GM12878 (cell line): ENCODE data around the gene KRT79. TPM values are rescaled to one million over a fixed set of nuclear protein-coding genes. Genes with fewer than 3 reads are reported as not detected.

Experiments
- ATAC-seq: fragments of 200-7000 bp; cut with Tn5 transposase; 3 replicates; pipeline ENCODE4 v1.9.1; 2020; ENCODE audit warnings: mild to moderate bottlenecking, moderate library complexity
- BruUV-seq: library from RNA; stranded (reverse); fragments of 400-500 nt; replicated peaks from 2 replicates; lab custom pipeline; 2021; lab: Mats Ljungman, UMichigan
- CTCF ChIA-PET: fragments of 300-600 bp; sonication (Branson Sonifier 250); formaldehyde crosslinking; extraction: SDS; loops from one replicate; lab custom pipeline; 2021; ENCODE audit warnings: inconsistent platforms; lab: Yijun Ruan, JAX
- POLR2A ChIA-PET: fragments of 350-600 bp; formaldehyde crosslinking; extraction: SDS; loops from one replicate; lab custom pipeline; 2021; ENCODE audit warnings: inconsistent platforms; lab: Charles Lee
- RAD21 ChIA-PET: fragments of 300-600 bp; sonication (Branson Sonifier 250); formaldehyde crosslinking; loops from one replicate; lab custom pipeline; 2023; ENCODE audit warnings: antibody characterized with exemption; ENCODE audit not compliant: unreplicated experiment; lab: Charles Lee
- SMC1A ChIA-PET: fragments of 300-600 bp; sonication (Branson Sonifier 250); formaldehyde crosslinking; loops from one replicate; lab custom pipeline; 2023; ENCODE audit not compliant: unreplicated experiment, uncharacterized antibody; lab: Charles Lee
- DNase-seq: peaks from one replicate; pipeline ENCODE4 v3.0.0-alpha.2; 2011; ENCODE audit warnings: low read depth, low spot score
- FAIRE-seq: peaks from 3 replicates; lab custom pipeline; 2011; peaks lifted over from hg19 to GRCh38; lab: Jason Lieb, UNC
- H2AFZ ChIP-seq: 2 replicates; pipeline ENCODE4 v1.6.0; 2011; ENCODE audit warnings: low read depth, low read length, control low read depth; ENCODE audit not compliant: control insufficient read depth
- H3K27ac ChIP-seq: 2 replicates; pipeline ENCODE4 v1.5.1; 2011; ENCODE audit warnings: control low read depth; ENCODE audit not compliant: control insufficient read depth, insufficient read depth
- H3K27me3 ChIP-seq, 2 experiments: replicated peaks in 1 of 2; 2 replicates each; pipeline versions ENCODE4 v1.6.0 to v1.6.1; 2011; ENCODE audit warnings: low read length in 1 of 2; ENCODE audit not compliant: control insufficient read depth in 2 of 2, insufficient read depth in 2 of 2
- H3K36me3 ChIP-seq, 2 experiments: 2 replicates each; pipeline ENCODE4 v1.5.1; 2011; ENCODE audit warnings: low read length in 1 of 2; ENCODE audit not compliant: control insufficient read depth in 2 of 2, insufficient read depth in 2 of 2
- H3K4me1 ChIP-seq: 2 replicates; pipeline ENCODE4 v1.6.1; 2011; ENCODE audit warnings: mild to moderate bottlenecking, low read length, moderate library complexity, mixed read lengths; ENCODE audit not compliant: control insufficient read depth, insufficient read depth
- H3K4me2 ChIP-seq: 2 replicates; pipeline ENCODE4 v1.6.0; 2011; ENCODE audit warnings: control low read depth; ENCODE audit not compliant: control insufficient read depth, insufficient read depth
- H3K4me3 ChIP-seq: fragments of 200-600 bp; sonication (generic); 2 replicates; pipeline ENCODE4 v1.5.1; 2016
- H3K79me2 ChIP-seq: 2 replicates; pipeline ENCODE4 v1.6.0; 2011; ENCODE audit warnings: low read length; ENCODE audit not compliant: control insufficient read depth, insufficient read depth
- H3K9ac ChIP-seq: 2 replicates; pipeline ENCODE4 v1.8.0; 2011; ENCODE audit warnings: low read length, control low read depth, mixed read lengths; ENCODE audit not compliant: control insufficient read depth, insufficient read depth
- H3K9me3 ChIP-seq: replicated peaks from 3 replicates; pipeline ENCODE4 v1.5.1; 2011; ENCODE audit warnings: mild to moderate bottlenecking, low read length; ENCODE audit not compliant: control insufficient read depth, insufficient read depth
- H4K20me1 ChIP-seq: 2 replicates; pipeline ENCODE4 v1.6.0; 2011; ENCODE audit not compliant: control insufficient read depth, insufficient read depth
- ASH2L ChIP-seq: fragments of 300-600, 200-600 bp; sonication (generic); IDR thresholded peaks from 2 replicates; pipeline ENCODE4 v1.6.1; 2017; ENCODE audit warnings: low read depth, mild to moderate bottlenecking, borderline replicate concordance
- BACH1 ChIP-seq: fragments of 450-650 bp; IDR thresholded peaks from 2 replicates; pipeline ENCODE4 v1.6.1; 2017; ENCODE audit warnings: mild to moderate bottlenecking, borderline replicate concordance
- ESRRA ChIP-seq: IDR thresholded peaks from 2 replicates; pipeline ENCODE4 v1.6.1; 2012; ENCODE audit warnings: mild to moderate bottlenecking, low read length, improper control_type of control experiment
- FOXK2 ChIP-seq: fragments of 450-650 bp; IDR thresholded peaks from 2 replicates; pipeline ENCODE4 v1.6.1; 2017; ENCODE audit warnings: mild to moderate bottlenecking, moderate library complexity
- JUNB ChIP-seq: IDR thresholded peaks from 2 replicates; pipeline ENCODE4 v1.6.1; 2016; ENCODE audit warnings: antibody characterized with exemption, mild to moderate bottlenecking
- MXI1 ChIP-seq: fragments of 150-350 bp; IDR thresholded peaks from 2 replicates; pipeline ENCODE4 v1.6.1; 2011; ENCODE audit warnings: low read depth, mild to moderate bottlenecking, inconsistent platforms, low read length, improper control_type of control experiment
- NFIC ChIP-seq: IDR thresholded peaks from 2 replicates; pipeline ENCODE4 v1.6.1; 2012; ENCODE audit warnings: low read depth, mild to moderate bottlenecking, inconsistent platforms, low read length, moderate library complexity
- RELA ChIP-seq: fragments of 450-650 bp; IDR thresholded peaks from 2 replicates; pipeline ENCODE4 v1.8.0; 2014; ENCODE audit warnings: borderline replicate concordance; ENCODE audit not compliant: partially characterized antibody
- RELB ChIP-seq: fragments of 450-650 bp; IDR thresholded peaks from 2 replicates; pipeline ENCODE4 v1.6.1; 2017; ENCODE audit warnings: low read depth, mild to moderate bottlenecking, moderate library complexity
- SIN3A ChIP-seq: IDR thresholded peaks from 2 replicates; pipeline ENCODE4 v1.6.1; 2012; ENCODE audit warnings: low read depth, low read length, improper control_type of control experiment
- SMAD1 ChIP-seq: fragments of 450-650 bp; IDR thresholded peaks from 2 replicates; pipeline ENCODE4 v1.6.1; 2018; ENCODE audit warnings: mild to moderate bottlenecking, low read depth; ENCODE audit not compliant: partially characterized antibody
- SMARCA5 ChIP-seq: fragments of 450-650 bp; IDR thresholded peaks from 2 replicates; pipeline ENCODE4 v1.6.1; 2017; ENCODE audit warnings: mild to moderate bottlenecking
- SREBF2 ChIP-seq: IDR thresholded peaks from 2 replicates; pipeline ENCODE4 v1.6.1; 2012; ENCODE audit warnings: mild to moderate bottlenecking, low read length
- SUPT20H ChIP-seq: IDR thresholded peaks from 2 replicates; pipeline ENCODE4 v1.6.1; 2011; ENCODE audit warnings: low read depth, mild to moderate bottlenecking, low read length, moderate library complexity, borderline replicate concordance; ENCODE audit not compliant: control insufficient read depth
- TCF3 ChIP-seq: IDR thresholded peaks from 2 replicates; pipeline ENCODE4 v1.6.1; 2012; ENCODE audit warnings: low read depth, mild to moderate bottlenecking, low read length, borderline replicate concordance; ENCODE audit not compliant: insufficient read depth
- YBX1 ChIP-seq: fragments of 450-650 bp; IDR thresholded peaks from 2 replicates; pipeline ENCODE4 v1.6.1; 2016; ENCODE audit warnings: antibody characterized with exemption
- ZNF274 ChIP-seq: IDR thresholded peaks from one replicate; pipeline ENCODE4 v1.8.0; 2011; ENCODE audit not compliant: insufficient read length, insufficient read depth
- WGBS: methylation state at CpG from one replicate; pipeline ENCODE4 v1.1.6; 2016; ENCODE audit warnings: low lambda C conversion rate; ENCODE audit not compliant: insufficient replicate concordance, insufficient coverage; ENCODE audit errors: missing lambda C conversion rate; 5-methylcytosine and 5-hydroxymethylcytosine counted together
- in situ Hi-C: fragments of 300-500 bp; cut with MboI; formaldehyde crosslinking; loops from 9 replicates; pipeline ENCODE4 v1.14.3; 2018; ENCODE audit warnings: mixed read lengths
- intact Hi-C: fragments of 100-400 bp; cut with micrococcal nuclease; formaldehyde crosslinking; loops from one replicate; pipeline ENCODE4 v1.14.2; 2022; ENCODE audit not compliant: unreplicated experiment
- polyA plus RNA-seq, 11 experiments: library from polyadenylated mRNA; depleted of rRNA in 4 of 11; unstranded in 6 of 11; stranded (reverse) in 5 of 11; fragments of >200 nt; fragmentation: Nextera tagmentation in 4 of 11; fragmentation: Illumina TruSeq in 1 of 11; extraction: Ambion mirVana in 4 of 11; extraction: Trizol in 1 of 11; gene quantifications; 1 replicate in 1 of 11; 2 replicates in 10 of 11; pipeline versions ENCODE4 v1.2.1 to v1.2.3, GENCODE V29; 2011 to 2016; ENCODE audit warnings: inconsistent platforms in 2 of 11, missing spikeins in 2 of 11, low read depth in 1 of 11
- total RNA-seq, 4 experiments: library from RNA; depleted of rRNA in 3 of 4; stranded (reverse); fragments of >200 nt in 3 of 4; fragmentation: Illumina TruSeq in 1 of 4; extraction: Trizol in 1 of 4; gene quantifications; 2 replicates each; pipeline versions ENCODE4 v1.2.1 to v1.2.3, GENCODE V29; 2013 to 2021
- TF ChIP-seq, protein P1 (sequence below): fragments of 450-650 bp; IDR thresholded peaks from 2 replicates; pipeline ENCODE4 v1.6.1; 2016; ENCODE audit warnings: mild to moderate bottlenecking
- TF ChIP-seq, protein P2 (sequence below): fragments of 450-650 bp; conservative IDR thresholded peaks from 2 replicates; pipeline ENCODE4 v1.6.1; 2017; ENCODE audit warnings: mild to moderate bottlenecking, moderate library complexity
- TF ChIP-seq, protein P3 (sequence below): fragments of 450-650 bp; IDR thresholded peaks from 2 replicates; pipeline ENCODE4 v1.6.1; 2017; ENCODE audit warnings: borderline replicate concordance

Gene KRT79
- total and polyA plus RNA-seq, 10 of the 15 experiments (the other 5 are each of a cell fraction or from before 2014, with no cell fraction given), result 0.03 to 0.09 (median 0.07) TPM; not detected in 7

GRCh38 chr12:52778833-52779232 is 55.3 kb downstream of the KRT79 start (continued):
- no peak for TF ChIP-seq FOXK2
- TF ChIP-seq, protein P1, sequence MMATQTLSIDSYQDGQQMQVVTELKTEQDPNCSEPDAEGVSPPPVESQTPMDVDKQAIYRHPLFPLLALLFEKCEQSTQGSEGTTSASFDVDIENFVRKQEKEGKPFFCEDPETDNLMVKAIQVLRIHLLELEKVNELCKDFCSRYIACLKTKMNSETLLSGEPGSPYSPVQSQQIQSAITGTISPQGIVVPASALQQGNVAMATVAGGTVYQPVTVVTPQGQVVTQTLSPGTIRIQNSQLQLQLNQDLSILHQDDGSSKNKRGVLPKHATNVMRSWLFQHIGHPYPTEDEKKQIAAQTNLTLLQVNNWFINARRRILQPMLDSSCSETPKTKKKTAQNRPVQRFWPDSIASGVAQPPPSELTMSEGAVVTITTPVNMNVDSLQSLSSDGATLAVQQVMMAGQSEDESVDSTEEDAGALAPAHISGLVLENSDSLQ, result no peak

DNA sequence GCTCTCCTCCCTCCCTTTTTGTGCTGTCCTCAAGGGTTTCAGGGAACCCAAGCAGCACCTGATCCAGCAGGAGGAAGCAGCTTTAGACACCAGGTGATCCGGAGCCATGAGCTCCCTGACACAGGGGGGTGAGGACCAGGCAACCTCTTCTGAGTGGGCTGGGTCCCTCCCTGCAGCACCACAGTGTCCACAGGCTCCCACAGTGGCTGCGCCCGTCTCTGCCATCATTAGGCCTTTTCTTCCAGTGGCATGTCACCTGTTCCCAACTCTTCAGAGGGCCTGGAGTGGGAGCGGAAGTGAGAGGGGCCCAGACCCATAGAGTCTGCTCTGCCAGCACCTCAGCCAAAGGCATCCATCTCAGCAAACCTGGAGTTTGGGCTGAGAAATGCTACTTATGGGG is 56.5 kb downstream of the KRT79 start:
- H3K9me3 ChIP-seq, result no peaks in the 10 kb centered on the region
- ChIA-PET POLR2A (no interaction called here), CTCF (no interaction called here), RAD21 (interaction anchor here (0.8 kb wide), 1 partner anchor 18 kb away, joined by 3 read pairs; the partner anchor contains the start of gene KRT3), SMC1A (no interaction called here)
- in situ Hi-C loops (no loop called here), intact Hi-C loops (no loop called here)
- DNase-seq (no peak), FAIRE-seq (no peak), ATAC-seq (no peak)
- H3K36me3 ChIP-seq, result no peaks in the 10 kb centered on the region
- no peak overlapping the region for H3K9ac ChIP-seq
- no peaks in the 10 kb centered on the region for H3K4me1 ChIP-seq
- no peak overlapping the region for H3K4me3 ChIP-seq
- no peaks in the 10 kb centered on the region for H4K20me1 ChIP-seq
- H3K79me2 ChIP-seq, result no peaks in the 10 kb centered on the region
- 30% methylated on average over 4 of the region's 4 CpGs for WGBS
- no peak overlapping the region for H3K27ac ChIP-seq
- no TSS peak for BruUV-seq
- H3K27me3 ChIP-seq, result peaks cover 0 to 1% of the 10 kb centered on the region in 2 experiments; a peak in 3 of 4 replicates
- H2AFZ ChIP-seq, result no peak overlapping the region
- no peak overlapping the region for H3K4me2 ChIP-seq
- TF ChIP-seq SIN3A, result no peak
- TF ChIP-seq JUNB, result no peak
- TF ChIP-seq ZNF274, result no peak
- no peak for TF ChIP-seq RELB
- no peak for TF ChIP-seq SMAD1
- no peak for TF ChIP-seq BACH1
- no peak for TF ChIP-seq NFIC
- TF ChIP-seq, protein P2, sequence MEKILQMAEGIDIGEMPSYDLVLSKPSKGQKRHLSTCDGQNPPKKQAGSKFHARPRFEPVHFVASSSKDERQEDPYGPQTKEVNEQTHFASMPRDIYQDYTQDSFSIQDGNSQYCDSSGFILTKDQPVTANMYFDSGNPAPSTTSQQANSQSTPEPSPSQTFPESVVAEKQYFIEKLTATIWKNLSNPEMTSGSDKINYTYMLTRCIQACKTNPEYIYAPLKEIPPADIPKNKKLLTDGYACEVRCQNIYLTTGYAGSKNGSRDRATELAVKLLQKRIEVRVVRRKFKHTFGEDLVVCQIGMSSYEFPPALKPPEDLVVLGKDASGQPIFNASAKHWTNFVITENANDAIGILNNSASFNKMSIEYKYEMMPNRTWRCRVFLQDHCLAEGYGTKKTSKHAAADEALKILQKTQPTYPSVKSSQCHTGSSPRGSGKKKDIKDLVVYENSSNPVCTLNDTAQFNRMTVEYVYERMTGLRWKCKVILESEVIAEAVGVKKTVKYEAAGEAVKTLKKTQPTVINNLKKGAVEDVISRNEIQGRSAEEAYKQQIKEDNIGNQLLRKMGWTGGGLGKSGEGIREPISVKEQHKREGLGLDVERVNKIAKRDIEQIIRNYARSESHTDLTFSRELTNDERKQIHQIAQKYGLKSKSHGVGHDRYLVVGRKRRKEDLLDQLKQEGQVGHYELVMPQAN, result no peak
- TF ChIP-seq ESRRA, result no peak
- TF ChIP-seq SREBF2, result no peak
- TF ChIP-seq, protein P3, sequence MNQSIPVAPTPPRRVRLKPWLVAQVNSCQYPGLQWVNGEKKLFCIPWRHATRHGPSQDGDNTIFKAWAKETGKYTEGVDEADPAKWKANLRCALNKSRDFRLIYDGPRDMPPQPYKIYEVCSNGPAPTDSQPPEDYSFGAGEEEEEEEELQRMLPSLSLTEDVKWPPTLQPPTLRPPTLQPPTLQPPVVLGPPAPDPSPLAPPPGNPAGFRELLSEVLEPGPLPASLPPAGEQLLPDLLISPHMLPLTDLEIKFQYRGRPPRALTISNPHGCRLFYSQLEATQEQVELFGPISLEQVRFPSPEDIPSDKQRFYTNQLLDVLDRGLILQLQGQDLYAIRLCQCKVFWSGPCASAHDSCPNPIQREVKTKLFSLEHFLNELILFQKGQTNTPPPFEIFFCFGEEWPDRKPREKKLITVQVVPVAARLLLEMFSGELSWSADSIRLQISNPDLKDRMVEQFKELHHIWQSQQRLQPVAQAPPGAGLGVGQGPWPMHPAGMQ, result no peak
- no peak for TF ChIP-seq TCF3
- no peak for TF ChIP-seq MXI1
- TF ChIP-seq RELA, result no peak
- TF ChIP-seq SUPT20H, result no peak
- no peak for TF ChIP-seq YBX1
- no peak for TF ChIP-seq ASH2L
- TF ChIP-seq SMARCA5, result no peak
